ENCODE data around the gene ACAA2.
"Not testable (repeated sequence)": the region's sequence is repeated elsewhere in the genome, so short reads cannot be mapped to it uniquely, and the experiment has no call there.

GRCh38 chr18:49783631-49784030 is 29.7 kb downstream of the ACAA2 start:
- TF ChIP-seq, protein P1, sequence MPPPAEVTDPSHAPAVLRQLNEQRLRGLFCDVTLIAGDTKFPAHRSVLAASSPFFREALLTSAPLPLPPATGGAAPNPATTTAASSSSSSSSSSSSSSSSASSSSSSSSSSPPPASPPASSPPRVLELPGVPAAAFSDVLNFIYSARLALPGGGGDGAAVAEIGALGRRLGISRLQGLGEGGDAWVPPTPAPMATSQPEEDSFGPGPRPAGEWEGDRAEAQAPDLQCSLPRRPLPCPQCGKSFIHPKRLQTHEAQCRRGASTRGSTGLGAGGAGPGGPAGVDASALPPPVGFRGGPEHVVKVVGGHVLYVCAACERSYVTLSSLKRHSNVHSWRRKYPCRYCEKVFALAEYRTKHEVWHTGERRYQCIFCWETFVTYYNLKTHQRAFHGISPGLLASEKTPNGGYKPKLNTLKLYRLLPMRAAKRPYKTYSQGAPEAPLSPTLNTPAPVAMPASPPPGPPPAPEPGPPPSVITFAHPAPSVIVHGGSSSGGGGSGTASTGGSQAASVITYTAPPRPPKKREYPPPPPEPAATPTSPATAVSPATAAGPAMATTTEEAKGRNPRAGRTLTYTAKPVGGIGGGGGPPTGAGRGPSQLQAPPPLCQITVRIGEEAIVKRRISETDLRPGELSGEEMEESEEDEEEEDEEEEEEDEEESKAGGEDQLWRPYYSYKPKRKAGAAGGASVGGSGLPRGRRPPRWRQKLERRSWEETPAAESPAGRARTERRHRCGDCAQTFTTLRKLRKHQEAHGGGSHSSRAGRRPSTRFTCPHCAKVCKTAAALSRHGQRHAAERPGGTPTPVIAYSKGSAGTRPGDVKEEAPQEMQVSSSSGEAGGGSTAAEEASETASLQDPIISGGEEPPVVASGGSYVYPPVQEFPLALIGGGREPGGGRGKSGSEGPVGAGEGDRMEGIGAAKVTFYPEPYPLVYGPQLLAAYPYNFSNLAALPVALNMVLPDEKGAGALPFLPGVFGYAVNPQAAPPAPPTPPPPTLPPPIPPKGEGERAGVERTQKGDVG (CRISPR knock-in tag; IDR thresholded peaks at IDR 0.05) = not testable (repeated sequence)
- not testable (repeated sequence) for TF ChIP-seq SMARCA5 (IDR thresholded peaks at IDR 0.05); PKNOX1 (IDR thresholded peaks at IDR 0.05); JUND (IDR thresholded peaks at IDR 0.05; ENCODE audit: low read depth, low read length); POLR2A (IDR thresholded peaks at IDR 0.05; ENCODE audit: low read depth, low read length); HDAC2 (IDR thresholded peaks at IDR 0.05); HDAC6 (IDR thresholded peaks at IDR 0.05; ENCODE audit: unreplicated experiment); EZH2 (IDR thresholded peaks at IDR 0.05; ENCODE audit: borderline replicate concordance, control insufficient read depth, low read depth, low read length)
- TF ChIP-seq, protein P2, sequence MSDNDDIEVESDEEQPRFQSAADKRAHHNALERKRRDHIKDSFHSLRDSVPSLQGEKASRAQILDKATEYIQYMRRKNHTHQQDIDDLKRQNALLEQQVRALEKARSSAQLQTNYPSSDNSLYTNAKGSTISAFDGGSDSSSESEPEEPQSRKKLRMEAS (IDR thresholded peaks at IDR 0.05; ENCODE audit: low read depth, low read length) = not testable (repeated sequence)
- TF ChIP-seq, protein P3, sequence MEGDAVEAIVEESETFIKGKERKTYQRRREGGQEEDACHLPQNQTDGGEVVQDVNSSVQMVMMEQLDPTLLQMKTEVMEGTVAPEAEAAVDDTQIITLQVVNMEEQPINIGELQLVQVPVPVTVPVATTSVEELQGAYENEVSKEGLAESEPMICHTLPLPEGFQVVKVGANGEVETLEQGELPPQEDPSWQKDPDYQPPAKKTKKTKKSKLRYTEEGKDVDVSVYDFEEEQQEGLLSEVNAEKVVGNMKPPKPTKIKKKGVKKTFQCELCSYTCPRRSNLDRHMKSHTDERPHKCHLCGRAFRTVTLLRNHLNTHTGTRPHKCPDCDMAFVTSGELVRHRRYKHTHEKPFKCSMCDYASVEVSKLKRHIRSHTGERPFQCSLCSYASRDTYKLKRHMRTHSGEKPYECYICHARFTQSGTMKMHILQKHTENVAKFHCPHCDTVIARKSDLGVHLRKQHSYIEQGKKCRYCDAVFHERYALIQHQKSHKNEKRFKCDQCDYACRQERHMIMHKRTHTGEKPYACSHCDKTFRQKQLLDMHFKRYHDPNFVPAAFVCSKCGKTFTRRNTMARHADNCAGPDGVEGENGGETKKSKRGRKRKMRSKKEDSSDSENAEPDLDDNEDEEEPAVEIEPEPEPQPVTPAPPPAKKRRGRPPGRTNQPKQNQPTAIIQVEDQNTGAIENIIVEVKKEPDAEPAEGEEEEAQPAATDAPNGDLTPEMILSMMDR (IDR thresholded peaks at IDR 0.05 in 2 of 3, conservative IDR thresholded peaks at IDR 0.05 in 1 of 3; ENCODE audit: control insufficient read depth in 2 of 3, extremely low read depth in 1 of 3, insufficient read depth in 1 of 3, low read depth in 3 of 3, low read length in 3 of 3) = not testable (repeated sequence)
